ENCODE results near the gene FARS2. TPM values are rescaled to one million over a fixed set of nuclear protein-coding genes. Genes with fewer than 3 reads are reported as not detected.

Gene FARS2
- polyA plus RNA-seq, 1 donor from 2014 or later, result 11.9 TPM

DNA sequence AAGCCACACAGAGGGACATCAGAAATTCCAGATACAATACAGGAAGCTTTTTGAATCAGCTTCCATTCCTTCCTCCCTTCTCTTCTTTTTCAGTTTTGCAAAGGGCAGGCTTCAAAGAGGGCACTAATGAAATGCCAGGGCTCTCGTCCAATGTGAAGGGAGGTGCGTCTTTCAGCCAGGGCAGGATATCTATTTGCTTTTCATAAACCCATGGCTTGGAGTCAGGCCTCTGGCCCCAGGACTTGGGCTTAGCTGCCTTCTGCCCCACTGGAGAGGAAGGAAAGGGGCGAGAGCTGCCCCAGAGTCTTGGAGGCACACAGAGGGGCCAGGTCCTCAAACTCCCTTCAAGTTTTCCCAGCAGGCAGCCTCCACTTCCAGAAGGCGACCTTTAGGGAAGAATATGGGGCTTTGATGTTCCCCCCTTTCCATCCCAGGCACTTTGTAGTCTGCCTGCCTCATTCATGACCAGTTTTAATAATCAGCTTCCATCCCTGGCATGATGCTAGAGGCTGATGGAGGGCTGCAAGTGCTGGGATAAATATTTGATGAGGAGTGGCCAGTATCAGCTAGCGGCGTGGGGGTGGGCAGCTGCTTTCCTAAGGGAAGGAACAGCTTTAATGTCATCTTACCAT lies 510.6 kb downstream of the FARS2 start:
- TF ChIP-seq MXI1 (conservative IDR thresholded peaks at IDR 0.05; ENCODE audit: poor library complexity, severe bottlenecking), result no peak
- TF ChIP-seq EZH2 (IDR thresholded peaks at IDR 0.05; ENCODE audit: borderline replicate concordance, insufficient read depth, low read length, poor library complexity, severe bottlenecking), result no peak
- no peak for TF ChIP-seq SMC3 (conservative IDR thresholded peaks at IDR 0.05; ENCODE audit: poor library complexity)
- TF ChIP-seq POLR2AphosphoS5 (IDR thresholded peaks at IDR 0.05), result no peak
- TF ChIP-seq, protein P1, sequence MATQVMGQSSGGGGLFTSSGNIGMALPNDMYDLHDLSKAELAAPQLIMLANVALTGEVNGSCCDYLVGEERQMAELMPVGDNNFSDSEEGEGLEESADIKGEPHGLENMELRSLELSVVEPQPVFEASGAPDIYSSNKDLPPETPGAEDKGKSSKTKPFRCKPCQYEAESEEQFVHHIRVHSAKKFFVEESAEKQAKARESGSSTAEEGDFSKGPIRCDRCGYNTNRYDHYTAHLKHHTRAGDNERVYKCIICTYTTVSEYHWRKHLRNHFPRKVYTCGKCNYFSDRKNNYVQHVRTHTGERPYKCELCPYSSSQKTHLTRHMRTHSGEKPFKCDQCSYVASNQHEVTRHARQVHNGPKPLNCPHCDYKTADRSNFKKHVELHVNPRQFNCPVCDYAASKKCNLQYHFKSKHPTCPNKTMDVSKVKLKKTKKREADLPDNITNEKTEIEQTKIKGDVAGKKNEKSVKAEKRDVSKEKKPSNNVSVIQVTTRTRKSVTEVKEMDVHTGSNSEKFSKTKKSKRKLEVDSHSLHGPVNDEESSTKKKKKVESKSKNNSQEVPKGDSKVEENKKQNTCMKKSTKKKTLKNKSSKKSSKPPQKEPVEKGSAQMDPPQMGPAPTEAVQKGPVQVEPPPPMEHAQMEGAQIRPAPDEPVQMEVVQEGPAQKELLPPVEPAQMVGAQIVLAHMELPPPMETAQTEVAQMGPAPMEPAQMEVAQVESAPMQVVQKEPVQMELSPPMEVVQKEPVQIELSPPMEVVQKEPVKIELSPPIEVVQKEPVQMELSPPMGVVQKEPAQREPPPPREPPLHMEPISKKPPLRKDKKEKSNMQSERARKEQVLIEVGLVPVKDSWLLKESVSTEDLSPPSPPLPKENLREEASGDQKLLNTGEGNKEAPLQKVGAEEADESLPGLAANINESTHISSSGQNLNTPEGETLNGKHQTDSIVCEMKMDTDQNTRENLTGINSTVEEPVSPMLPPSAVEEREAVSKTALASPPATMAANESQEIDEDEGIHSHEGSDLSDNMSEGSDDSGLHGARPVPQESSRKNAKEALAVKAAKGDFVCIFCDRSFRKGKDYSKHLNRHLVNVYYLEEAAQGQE (IDR thresholded peaks at IDR 0.05; ENCODE audit: borderline replicate concordance), result no peak
- no peak for TF ChIP-seq TAF1 (IDR thresholded peaks at IDR 0.05; ENCODE audit: low read depth)
- H3K27ac ChIP-seq (ENCODE audit: low read length), result no peak overlapping the region
- H2AFZ ChIP-seq (ENCODE audit: low read depth, low read length), result no peak overlapping the region
- H3K27me3 ChIP-seq (ENCODE audit: insufficient read depth, low read depth, low read length), result no peaks in the 10 kb centered on the region
- no peak overlapping the region for H3K9ac ChIP-seq (ENCODE audit: low read length)
- no peaks in the 10 kb centered on the region for H3K9me3 ChIP-seq (ENCODE audit: low read length)
- H4K20me1 ChIP-seq (ENCODE audit: insufficient read depth), result no peaks in the 10 kb centered on the region
- no peaks in the 10 kb centered on the region for H3K36me3 ChIP-seq (ENCODE audit: insufficient read depth, low read length)
- H3F3A ChIP-seq (ENCODE audit: insufficient read depth, low read length, poor library complexity, severe bottlenecking), result no peaks in the 10 kb centered on the region
- H3K9me2 ChIP-seq (ENCODE audit: insufficient read depth, low read length), result no peaks in the 10 kb centered on the region
- H3K4me2 ChIP-seq (ENCODE audit: low read length), result no peak overlapping the region
- no peaks in the 10 kb centered on the region for H3K79me2 ChIP-seq (replicated peaks; ENCODE audit: insufficient read depth, low read length)
- no peak overlapping the region for H3K4me3 ChIP-seq (ENCODE audit: low read length)

DNA sequence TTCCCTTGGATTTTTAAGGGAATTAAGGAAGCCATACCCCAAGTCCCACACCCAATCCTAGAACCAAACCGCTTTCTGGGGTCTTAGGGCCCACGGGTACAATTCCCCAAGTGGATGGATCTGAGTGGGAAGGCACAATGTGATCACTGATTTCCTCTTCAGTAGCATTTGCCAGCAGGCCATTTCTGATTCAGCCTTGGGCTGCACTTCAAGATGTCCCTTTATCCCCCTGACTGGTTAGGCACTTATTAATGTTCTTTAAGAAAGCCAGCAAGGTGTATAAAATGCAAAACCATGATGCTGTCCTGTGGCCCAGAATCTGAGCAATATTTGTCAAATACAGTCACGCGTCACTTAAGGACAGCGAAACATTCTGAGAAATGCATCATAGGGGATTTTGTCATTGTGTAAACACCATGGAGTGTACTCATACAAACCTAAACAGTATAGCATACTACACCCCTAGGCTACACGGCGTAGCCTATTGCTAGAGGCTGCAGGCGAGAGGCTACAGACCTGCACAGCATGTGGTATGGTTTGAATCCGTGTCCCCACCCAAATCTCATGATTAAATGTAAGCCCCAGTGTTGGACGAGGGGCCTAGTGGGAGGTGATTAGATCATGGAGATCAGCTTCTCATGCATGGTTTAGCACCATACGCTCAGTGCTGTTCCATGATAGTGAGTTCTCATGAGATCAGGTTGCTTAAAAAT lies 511.3 kb downstream of the FARS2 start:
- Histone ChIP-seq H2AFZ (ENCODE audit: low read depth, low read length) (no peak overlapping the region), H3K9ac (ENCODE audit: low read length) (no peak overlapping the region), H3K36me3 (ENCODE audit: insufficient read depth, low read length) (no peaks in the 10 kb centered on the region), H3K4me2 (ENCODE audit: low read length) (no peak overlapping the region), H3K4me3 (ENCODE audit: low read length) (no peak overlapping the region), H3K27ac (ENCODE audit: low read length) (no peak overlapping the region), H3K79me2 (replicated peaks; ENCODE audit: insufficient read depth, low read length) (no peaks in the 10 kb centered on the region), H3F3A (ENCODE audit: insufficient read depth, low read length, poor library complexity, severe bottlenecking) (no peaks in the 10 kb centered on the region), H3K27me3 (ENCODE audit: insufficient read depth, low read depth, low read length) (no peaks in the 10 kb centered on the region), H3K9me2 (ENCODE audit: insufficient read depth, low read length) (no peaks in the 10 kb centered on the region), H4K20me1 (ENCODE audit: insufficient read depth) (no peaks in the 10 kb centered on the region), H3K9me3 (ENCODE audit: low read length) (no peaks in the 10 kb centered on the region)
- TF ChIP-seq MXI1 (conservative IDR thresholded peaks at IDR 0.05; ENCODE audit: poor library complexity, severe bottlenecking) (no peak), RAD21 (conservative IDR thresholded peaks at IDR 0.05) (no peak), EP300 (conservative IDR thresholded peaks at IDR 0.05; ENCODE audit: poor library complexity, severe bottlenecking) (no peak), POLR2AphosphoS5 (IDR thresholded peaks at IDR 0.05) (no peak), TAF1 (IDR thresholded peaks at IDR 0.05; ENCODE audit: low read depth) (no peak), SMC3 (conservative IDR thresholded peaks at IDR 0.05; ENCODE audit: poor library complexity) (no peak), EZH2 (IDR thresholded peaks at IDR 0.05; ENCODE audit: borderline replicate concordance, insufficient read depth, low read length, poor library complexity, severe bottlenecking) (no peak)
- TF ChIP-seq, protein P2, sequence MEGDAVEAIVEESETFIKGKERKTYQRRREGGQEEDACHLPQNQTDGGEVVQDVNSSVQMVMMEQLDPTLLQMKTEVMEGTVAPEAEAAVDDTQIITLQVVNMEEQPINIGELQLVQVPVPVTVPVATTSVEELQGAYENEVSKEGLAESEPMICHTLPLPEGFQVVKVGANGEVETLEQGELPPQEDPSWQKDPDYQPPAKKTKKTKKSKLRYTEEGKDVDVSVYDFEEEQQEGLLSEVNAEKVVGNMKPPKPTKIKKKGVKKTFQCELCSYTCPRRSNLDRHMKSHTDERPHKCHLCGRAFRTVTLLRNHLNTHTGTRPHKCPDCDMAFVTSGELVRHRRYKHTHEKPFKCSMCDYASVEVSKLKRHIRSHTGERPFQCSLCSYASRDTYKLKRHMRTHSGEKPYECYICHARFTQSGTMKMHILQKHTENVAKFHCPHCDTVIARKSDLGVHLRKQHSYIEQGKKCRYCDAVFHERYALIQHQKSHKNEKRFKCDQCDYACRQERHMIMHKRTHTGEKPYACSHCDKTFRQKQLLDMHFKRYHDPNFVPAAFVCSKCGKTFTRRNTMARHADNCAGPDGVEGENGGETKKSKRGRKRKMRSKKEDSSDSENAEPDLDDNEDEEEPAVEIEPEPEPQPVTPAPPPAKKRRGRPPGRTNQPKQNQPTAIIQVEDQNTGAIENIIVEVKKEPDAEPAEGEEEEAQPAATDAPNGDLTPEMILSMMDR (IDR thresholded peaks at IDR 0.05; ENCODE audit: poor library complexity, severe bottlenecking), result no peak
- TF ChIP-seq, protein P1 (IDR thresholded peaks at IDR 0.05; ENCODE audit: borderline replicate concordance), result no peak
